CD4-positive, alpha-beta T cell treated with Interleukin-15 for 1 hour (primary cell): ENCODE results near the gene SMKR1.
"Not testable (repeated sequence)": the region's sequence is repeated elsewhere in the genome, so short reads cannot be mapped to it uniquely, and the experiment has no call there.

ENCODE experiments used
- DNase-seq: peaks from one replicate; pipeline ENCODE4 v3.0.0-alpha.2; 2020

SMKR1 gene

DNA sequence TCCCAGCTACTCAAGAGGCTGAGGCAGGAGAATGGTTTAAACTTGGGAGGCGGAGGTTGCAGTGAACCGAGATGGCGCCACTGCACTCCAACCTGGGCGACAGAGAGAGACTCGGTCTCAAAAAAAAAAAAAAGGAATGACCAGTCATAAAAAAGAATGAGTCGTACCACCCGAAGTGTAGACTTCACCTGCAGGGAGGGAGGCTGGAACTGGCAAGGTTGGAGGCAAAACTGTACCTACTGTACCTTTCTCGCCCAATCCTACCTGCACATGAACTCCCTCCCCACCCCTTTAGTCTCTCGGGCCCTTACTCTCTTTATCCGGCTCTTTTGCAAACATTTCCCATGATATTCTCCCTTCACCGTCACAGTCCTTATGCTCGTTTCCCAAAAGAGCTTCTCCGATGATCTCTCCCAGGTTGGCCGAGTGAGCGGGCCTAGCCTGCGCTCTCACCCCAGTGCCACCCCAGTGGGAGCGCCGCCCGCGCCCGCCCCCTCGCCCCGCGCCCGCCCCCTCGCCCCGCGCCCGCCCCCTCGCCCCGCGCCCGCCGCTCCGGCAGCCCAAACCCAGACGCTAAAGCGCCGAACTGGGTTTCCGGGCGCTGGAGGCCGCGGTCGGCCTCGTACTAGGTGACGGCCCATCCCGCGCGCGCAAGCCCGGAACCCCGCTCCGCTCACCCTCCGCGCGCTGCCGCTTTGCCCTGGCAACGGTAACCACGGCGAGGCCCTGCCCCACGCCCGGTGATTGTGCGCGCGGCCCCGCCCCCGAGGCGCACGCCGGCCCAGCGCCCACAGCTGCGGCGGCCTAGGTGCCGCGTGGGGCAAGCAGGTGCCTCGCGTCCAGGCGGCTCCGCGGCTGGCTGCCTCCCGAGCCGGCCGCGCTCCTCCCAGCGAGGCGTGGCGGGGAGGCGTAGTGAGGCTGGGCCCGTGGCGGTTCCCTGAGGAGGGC, at the start of gene SMKR1:
Gene SMKR1 (plus strand): TSS at position 772 of the 948 bp plus-strand sequence. CDS start 294 bp downstream, outside the sequence.
- DNase-seq, result peak; percentile 94

DNA sequence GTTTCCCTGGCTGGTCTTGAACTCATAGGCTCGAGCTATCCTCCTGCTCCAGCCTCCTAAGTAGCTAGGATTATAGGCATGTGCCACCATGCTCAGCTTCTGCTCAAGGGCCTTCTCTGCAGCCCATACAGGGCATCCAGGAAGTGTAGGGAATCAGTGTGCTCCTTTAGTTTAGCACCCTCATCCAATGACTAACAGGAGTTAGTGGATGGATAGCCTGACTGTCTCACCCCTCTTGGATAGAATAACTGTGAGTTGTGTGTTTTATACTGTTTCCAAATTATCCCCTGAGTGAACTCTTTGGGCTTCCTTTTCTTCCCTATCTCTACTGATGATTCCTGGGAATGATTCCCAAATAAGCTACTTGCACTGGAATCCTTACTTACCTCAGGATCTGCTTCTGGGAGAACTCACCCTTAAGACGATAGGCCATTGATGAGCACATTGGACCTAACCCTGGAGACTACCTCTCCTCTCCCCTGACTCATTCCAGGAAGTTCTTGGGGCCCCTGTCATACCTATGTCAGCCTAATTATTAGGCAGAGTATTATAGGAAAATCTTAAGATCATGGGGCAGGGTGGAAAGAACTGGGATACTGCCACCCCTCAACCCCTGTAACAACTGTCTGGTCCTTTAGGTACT, 49.6 kb upstream of the SMKR1 start:
- no peak for DNase-seq

DNA sequence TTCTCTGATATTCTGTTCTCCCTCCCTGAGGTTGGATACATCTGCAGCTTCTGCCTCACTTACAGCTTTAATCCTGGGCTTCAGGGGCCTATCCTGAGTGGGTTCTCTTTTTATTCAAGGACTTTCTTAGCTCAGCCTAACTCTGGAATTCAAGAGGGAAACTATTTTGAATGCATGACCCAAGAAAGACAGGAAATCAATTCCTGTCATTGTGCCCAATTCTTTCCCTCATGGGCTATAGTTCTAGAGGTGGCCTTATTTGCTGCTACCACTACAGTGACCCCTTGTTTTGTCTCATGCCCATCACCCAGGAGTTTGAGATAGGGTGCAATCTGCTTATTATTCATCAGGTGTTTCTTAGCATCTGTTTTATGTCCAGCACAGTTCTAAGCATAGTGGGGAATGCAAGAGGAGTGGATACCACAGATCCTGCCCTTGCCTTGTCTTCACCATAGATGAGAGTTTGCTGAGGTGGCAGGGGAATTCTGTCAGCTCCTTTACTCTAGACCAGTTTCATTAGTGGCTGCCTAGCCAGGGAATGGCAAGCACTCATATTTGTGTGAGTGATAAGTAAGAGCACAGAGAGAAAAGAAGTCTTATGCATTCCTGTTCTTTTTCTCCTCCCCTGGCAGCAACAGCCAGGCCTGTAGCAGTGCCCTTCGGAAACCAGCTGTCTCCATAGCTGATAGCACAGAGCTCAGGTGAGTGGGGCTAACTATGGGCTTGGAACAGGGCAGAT, 48.7 kb upstream of the SMKR1 start:
- no peak for DNase-seq

DNA sequence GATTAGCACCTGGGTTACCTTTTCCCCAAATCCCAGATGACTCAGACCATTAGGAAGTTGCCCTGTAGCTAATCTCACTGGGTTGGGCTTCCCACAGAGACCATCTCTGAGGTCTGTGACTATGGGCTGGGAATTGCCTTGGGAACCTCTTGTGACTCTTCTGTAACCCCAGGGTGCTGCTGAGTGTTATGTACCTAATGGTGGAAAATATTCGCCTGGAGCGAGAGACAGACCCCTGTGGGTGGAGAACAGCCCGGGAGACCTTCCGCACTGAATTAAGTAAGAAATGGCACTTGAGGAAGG, 48.1 kb upstream of the SMKR1 start:
- no peak for DNase-seq

DNA sequence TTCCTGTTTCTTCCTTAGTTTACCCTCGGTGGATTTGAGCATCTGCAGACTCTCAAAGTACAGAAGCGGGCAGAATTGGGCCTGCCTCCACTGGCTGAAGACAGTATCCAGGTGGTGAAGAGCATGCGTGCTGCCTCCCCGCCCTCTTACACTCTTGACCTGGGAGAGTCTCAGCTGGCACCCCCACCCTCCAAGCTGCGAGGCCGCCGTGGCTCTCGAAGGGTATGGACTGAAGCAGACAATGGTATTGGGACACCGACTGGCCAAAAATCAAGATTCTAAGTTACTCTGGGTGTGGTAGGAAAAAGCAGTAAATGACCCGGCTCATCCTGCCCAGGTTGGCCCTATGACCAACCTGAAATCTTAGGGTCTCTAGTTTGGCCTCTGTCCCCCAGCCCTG, 45.9 kb upstream of the SMKR1 start:
- no peak for DNase-seq

DNA sequence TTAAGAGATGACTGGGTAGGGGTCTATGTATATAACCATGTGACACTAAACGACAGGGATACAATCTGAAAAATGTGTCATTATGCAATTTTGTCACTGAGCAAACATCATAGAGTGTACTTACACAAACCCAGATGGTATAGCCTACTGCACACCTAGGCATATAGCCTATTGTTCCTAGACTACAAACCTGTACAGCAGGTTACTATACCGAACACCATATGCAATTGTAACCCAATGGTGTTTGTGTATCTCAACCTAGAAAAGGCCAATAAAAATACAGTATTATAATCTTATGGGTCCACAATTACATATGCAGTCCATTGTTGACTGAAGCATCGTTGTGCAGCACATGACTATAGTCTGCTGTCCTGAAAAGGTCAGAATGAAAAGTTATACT, 45.2 kb upstream of the SMKR1 start:
- DNase-seq, result no peak

DNA sequence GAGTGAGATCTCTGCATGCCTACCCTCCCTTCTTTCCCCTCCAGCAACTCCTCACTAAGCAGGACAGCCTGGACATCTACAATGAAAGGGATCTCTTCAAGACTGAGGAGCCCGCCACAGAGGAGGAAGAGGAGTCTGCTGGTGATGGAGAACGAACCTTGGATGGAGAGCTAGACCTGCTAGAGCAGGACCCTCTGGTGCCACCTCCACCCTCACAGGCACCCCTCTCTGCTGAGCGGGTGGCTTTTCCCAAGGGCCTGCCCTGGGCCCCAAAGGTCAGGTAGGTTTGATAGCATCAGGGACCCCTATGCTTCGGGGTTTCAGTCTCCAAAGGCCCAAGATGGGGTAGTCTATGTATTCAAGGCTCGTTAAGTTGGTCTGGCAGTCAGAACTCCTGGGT, 44.2 kb upstream of the SMKR1 start:
- DNase-seq, result no peak

DNA sequence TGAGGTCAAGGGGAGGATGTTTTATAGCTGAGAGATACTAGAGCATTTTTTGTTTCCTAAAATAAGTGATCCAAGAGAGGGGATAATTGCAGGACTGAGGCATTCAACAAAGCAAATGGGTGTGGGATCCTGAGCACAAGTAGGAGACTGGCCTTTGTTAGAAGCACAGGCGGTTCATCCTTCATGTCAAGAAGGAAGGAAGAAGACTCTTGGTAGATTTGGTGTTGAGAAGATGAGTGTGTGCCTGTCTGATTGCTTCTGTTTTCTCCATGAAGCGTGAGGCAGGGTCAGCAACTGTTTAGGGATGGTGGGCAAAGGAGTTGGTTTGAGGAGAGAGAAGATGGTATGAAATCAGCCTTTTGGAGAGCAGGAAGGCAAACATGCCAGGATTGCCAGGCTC, 40.5 kb upstream of the SMKR1 start:
- DNase-seq, result no peak

DNA sequence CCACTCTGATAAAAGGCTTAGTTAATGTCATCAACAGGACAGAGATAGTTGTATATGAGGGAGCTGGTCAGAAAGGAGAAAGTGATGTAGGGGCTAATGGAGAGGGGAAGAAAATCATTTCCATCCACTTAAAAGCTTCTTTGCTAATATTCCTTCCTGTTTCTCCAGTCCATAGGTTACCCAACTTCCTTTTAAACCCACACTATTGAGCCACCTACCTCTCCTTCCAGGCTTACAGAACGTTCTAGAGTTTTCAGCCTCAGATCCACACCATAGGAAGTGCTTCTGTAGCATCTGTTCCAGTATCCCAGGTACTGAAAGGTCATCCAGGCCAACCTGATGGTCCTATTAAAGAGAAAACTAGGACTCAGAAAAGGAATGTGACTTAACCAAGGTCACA, 39.9 kb upstream of the SMKR1 start:
- DNase-seq, result no peak

DNA sequence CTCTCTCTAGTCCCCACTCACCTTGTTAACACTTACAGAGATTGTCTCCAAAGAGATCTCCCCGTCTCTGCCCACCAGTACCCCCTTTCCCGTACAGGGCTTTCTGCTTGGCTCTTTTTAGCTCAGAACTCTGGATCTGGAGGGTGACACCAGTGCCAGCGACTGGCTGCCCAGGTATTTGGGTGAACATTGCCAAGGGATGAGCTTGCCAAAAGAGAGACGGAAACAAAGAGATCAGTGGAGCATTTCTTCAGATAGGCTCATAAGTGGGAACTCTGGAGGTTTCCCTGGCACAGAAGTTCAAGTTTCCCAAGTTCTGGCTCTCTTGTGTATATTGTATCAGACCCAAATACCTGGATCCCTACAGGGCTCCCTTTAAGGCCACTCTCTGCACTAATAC, 38.1 kb upstream of the SMKR1 start:
- no peak for DNase-seq

DNA sequence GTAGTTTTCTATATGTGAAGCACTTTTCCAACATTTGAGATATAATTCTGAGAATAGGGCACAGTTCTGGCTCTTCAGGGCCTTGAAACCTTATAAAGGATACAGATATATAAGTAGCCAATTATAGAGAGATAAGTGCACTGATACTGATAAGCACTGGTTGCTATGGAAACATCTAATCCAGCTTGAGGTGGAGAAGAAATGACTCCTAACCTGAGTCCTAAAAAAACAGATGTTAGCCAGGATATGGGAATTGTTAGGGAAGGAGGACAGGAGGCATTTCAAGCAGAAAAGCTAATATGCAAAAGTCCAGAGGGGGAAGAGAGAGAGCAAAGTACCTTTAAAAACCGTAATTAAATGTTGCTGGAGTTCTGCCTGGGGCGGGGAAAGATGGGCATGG, 37.3 kb upstream of the SMKR1 start:
- no peak for DNase-seq

DNA sequence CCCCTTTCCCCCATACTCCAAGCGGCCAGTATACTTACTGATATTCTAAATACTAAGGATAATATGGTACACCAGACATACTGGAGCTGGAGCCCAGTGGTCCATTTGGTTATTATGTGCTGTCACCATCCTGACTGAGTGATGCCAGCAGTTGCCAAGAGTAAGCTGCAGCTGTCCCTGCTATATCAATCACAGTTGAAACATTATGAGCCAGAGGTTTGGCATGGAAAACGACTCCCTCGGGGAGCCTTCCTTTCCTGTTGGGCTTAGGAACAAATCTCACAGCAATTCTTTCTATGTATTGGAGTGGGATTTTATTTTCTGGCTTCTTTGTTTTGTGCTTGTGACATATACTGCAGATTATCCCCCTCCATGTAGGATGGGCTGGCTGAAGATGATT, 35.5 kb upstream of the SMKR1 start:
- DNase-seq, result no peak

DNA sequence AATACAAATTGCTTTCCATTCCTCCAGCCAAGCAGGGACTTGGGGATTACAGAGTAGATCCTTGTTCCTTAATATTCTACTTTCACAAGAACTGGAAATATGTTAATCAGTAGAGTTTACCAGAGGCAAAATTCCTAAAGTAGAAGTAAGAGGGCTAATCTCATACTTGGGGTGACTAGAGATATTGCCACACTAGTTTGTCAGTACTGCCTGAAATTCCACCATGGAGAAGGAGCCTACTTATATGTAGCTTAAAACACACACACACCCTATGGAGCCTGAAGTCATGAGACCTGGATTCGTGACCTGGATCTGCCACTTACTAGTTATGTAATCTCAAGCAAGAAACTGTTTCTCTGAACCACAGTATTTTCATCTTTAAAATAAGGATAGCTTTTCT, 34.2 kb upstream of the SMKR1 start:
- DNase-seq, result no peak

DNA sequence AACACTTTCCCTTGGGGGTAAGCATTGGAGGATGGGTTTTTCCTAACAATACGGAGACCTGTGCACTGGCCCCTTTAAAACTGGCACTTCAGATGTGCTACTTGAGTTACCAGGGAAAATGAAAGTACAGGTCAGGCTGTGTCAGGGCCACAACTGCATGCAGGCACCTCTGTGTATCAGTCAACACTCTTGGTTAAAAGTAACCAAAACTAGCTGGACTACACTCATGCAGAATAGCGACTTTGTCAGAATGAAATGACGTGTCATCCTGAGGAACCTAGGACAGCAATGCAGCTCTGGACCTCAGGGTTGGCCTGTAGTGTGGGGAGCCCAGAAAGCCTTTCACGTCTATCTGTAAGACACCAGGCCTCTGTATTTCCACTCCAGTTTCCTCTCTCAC, 33.8 kb upstream of the SMKR1 start:
- no peak for DNase-seq

DNA sequence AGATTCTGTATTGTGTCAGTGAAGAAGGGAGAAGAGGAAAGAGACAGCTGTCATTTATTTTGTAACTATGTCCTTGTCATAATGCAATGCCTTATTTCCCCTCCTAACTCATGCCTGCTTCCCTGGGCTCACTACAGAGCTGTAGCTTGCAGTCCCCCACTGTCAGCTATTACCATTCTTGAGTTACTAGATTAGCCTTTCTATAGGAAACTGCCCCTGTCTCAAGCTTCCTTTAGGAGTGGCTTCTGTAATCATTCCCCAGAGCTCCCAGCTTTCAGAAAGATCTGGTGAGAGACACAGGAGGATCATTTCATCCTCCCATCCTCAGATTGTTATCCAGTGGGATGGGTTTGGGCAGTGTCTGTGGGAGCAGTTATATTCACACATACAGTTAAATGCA, 32.4 kb upstream of the SMKR1 start:
- DNase-seq, result no peak

DNA sequence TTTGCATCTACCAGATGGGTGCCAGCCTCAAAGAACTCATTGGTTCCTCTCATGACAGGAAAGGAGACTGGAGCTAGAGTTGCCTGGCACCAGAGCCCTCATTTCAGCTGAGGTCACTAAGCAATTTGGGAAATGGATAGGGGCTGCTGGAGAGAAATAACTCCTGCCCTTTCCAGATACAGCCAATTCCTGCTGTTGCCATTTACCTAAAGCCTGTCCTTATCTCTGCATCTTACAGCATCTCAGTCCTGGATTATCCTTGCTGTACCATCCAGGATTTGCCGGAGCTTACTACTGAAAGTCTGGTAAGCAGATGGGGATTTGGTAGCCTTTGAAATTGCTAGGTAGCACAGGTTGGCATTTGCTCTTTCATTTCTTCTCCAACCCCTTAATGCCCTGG, 31.9 kb upstream of the SMKR1 start:
- DNase-seq, result no peak

DNA sequence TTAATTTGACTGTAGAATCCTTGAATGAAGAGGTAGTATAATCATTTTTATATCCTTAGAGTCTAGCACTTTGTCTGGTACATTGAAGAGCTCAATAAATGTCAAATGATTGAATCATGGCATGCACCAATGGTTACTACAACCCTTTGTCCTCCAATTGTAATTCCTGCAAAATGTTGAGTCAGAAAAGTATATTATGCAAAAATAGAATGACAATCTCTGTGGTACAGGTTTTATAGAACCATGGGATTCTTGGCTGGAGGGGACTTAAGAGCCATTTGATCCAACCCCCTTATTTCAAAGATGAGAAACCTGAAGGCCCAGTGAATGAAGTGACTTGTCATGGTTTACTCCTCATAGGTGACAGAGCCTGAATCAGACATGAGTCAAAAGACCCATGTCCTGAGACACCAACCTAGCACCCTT, 30.9 kb upstream of the SMKR1 start:
- DNase-seq, result no peak

DNA sequence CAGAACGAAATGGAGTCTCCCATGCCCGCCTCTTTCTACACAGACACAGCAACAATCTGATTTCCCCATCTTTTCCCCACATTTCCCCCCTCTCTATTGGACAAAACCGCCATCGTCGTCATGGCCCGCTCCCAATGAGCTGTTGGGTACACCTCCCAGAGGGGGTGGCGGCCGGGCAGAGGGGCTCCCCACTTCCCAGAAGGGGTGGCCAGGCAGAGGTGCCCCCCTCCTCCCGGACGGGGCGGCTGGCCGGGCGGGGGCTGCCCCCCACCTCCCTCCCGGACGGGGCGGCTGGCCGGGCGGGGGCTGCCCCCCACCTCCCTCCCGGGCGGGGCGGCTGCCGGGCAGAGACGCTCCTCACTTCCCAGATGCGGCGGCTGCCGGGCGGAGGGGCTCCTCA, 26.4 kb upstream of the SMKR1 start:
- not testable (repeated sequence) for DNase-seq

DNA sequence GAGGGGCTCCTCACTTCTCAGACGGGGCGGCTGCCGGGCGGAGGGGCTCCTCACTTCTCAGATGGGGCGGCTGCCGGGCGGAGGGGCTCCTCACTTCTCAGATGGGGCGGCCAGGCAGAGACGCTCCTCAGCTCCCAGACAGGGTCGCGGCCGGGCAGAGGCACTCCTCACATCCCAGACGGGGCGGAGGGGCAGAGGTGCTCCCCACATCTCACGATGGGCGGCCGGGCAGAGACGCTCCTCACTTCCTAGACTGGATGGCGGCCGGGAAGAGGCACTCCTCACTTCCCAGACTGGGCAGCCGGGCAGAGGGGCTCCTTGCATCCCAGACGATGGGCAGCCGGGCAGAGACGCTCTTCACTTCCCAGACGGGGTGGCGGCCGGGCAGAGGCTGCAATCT, 25.9 kb upstream of the SMKR1 start:
- not testable (repeated sequence) for DNase-seq

DNA sequence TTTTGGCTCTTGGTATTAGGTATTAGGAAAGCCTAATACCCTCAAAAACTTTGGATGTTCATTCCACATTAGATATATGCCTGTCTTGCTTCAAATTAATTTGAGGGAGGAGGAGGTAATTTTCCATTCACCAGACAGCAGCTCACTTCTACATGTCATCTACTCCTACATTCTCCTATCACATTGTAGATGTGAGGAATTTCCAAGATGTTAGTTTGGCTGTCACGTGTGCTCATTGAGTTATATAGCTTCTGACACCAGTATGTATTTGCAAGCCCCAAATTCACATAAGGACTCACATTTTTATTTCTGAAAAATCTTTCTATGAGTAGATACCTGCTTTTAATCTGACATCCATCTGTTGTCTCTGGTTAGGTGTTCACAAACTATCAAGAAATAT, 22.5 kb upstream of the SMKR1 start:
- no peak for DNase-seq

DNA sequence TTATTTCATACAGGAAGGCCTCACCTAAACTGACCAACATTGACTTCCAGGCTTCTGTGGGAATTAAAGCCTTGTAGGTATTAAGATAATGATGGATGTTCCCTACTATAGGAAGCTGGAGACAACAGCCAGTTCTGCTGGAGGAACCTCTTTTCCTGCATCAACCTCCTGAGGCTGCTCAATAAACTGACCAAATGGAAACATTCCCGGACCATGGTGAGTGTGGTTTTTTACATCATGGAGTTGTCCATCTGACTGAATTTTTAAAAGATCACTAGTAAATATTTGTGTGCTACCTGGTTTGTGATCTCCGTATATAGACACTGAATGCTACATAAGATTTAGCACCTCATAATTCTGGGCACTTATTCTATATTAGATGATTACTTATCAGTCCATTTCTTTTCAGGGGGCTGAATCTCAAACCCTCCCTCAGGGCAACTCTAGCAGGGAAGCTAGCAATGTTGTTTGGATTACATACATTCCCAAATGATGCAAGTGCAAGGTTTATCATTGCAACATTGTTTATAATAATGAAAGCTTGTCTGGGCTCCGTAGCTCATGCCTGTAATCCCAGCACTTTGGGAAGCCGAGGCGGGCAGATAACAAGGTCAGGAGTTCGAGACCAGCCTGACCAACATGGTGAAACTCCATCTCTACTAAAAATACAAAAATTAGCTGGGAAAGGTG, 21.5 kb upstream of the SMKR1 start:
- no peak for DNase-seq

DNA sequence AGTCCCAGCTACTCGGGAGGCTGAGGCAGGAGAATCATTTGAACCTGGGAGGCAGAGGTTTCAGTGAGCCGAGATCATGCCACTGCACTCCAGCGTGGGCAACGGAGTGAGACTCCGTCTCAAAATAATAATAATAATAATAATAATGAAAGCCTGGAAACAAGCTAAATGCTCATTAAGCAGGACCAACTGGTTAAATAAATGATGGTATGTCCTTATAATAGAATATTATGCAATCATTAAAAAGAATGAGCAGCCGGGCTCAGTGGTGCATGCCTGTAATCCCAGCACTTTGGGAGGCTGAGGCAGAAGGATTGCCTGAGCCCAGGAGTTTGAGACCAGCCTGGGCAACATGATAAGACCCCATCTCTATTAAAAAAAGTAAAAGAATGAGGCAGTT, 21.0 kb upstream of the SMKR1 start:
- DNase-seq, result not testable (repeated sequence)

DNA sequence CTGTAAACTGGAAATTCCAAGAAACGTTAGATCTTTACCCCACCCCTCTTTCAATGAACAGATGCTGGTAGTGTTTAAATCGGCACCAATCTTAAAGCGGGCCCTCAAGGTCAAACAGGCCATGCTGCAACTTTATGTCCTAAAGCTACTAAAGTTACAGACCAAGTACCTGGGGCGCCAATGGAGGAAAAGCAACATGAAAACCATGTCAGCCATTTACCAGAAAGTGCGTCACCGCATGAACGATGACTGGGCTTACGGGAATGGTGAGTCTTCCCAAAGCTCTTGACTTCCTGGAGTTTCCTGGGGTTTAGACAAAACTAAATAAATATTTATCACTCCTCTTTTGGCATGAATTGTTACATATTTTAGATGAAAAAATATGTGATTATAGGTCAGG, 19.6 kb upstream of the SMKR1 start:
- DNase-seq, result no peak
